Stomach smooth muscle (tissue), 2 donors: ENCODE measurements around the gene GAL3ST2.
"Not testable (repeated sequence)": the region's sequence is repeated elsewhere in the genome, so short reads cannot be mapped to it uniquely, and the experiment has no call there.

Source experiments
- H3K27ac ChIP-seq: one replicate; pipeline ENCODE4 v1.7.0; 2013; ENCODE audit warnings: mild to moderate bottlenecking, low read length, inconsistent platforms
- H3K27me3 ChIP-seq, 2 donors: one replicate each; pipeline ENCODE4 v1.7.0; 2013; ENCODE audit warnings: low read length in 2 of 2; ENCODE audit not compliant: insufficient read depth in 2 of 2, control insufficient read depth in 1 of 2
- H3K36me3 ChIP-seq, 2 donors: one replicate each; pipeline ENCODE4 v1.7.0; 2013; ENCODE audit warnings: low read length in 2 of 2; ENCODE audit not compliant: control insufficient read depth in 2 of 2, insufficient read depth in 2 of 2
- H3K4me1 ChIP-seq: one replicate; pipeline ENCODE4 v1.7.0; 2013; ENCODE audit warnings: low read length; ENCODE audit not compliant: control insufficient read depth, insufficient read depth
- H3K4me3 ChIP-seq, 2 donors: one replicate each; pipeline ENCODE4 v1.7.0; 2013; ENCODE audit warnings: low read length in 2 of 2
- H3K9ac ChIP-seq, 2 donors: one replicate each; pipeline ENCODE4 v1.7.0; 2013; ENCODE audit warnings: low read length in 2 of 2, mild to moderate bottlenecking in 1 of 2
- H3K9me3 ChIP-seq, 2 donors: one replicate each; pipeline ENCODE4 v1.7.0; 2013; ENCODE audit warnings: low read length in 2 of 2; ENCODE audit not compliant: control insufficient read depth in 2 of 2
- donor health status: healthy.
- donor health status: Pancreatic carcinoma.

GAL3ST2 gene

DNA sequence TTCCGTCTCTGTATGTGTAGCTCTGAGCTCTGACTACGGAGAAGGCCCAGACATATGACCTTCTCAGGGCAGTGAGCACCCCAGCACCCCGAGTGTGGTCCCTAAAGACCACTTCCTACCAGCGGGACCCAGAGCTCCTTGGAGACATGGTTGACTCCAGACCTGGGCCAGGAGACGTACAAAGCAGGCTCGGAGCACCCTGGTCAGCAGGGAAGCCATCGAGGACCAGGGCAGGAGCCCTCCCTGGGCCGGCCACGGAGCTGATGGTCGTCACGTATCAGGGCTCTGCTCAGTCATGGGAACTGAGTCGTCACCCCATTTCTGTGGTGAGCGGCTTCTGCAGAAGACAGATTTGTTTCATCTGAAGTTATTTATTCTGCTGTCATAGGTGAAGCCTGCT, 19.6 kb downstream of the GAL3ST2 start:
- Histone ChIP-seq H3K27me3 (no peaks in the 10 kb centered on the region), H3K9me3 (no peaks in the 10 kb centered on the region), H3K4me1 (no peaks in the 10 kb centered on the region), H3K36me3 (no peaks in the 10 kb centered on the region), H3K4me3 (no peak overlapping the region), H3K27ac (no peak overlapping the region), H3K9ac (no peak overlapping the region)

DNA sequence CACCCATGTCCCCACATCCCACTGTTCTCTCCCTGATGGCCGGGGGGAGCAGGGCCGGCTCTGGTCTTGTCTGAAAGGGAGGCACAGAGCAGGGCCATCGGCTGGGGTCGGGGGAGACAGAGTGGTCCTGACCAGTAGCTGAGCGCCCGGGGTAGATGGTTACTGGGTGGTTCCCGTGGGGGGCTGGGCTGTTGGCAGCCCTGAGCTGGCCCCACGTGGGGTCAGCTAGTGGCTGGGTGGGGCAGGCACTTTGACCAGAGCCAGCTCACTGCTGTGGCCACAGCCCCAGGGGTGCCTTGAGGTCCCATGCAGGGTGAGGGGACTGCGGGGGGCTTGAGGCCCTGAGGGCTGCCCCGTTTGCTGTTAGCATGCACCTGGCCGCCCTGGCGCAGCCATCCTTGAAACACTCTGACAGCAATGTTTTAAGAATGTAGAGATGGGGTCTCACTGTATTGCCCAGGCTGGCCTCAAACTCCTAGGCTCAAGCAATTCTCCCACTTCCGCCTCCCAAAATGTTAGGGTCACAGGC, 20.1 kb downstream of the GAL3ST2 start:
- Histone ChIP-seq H3K27ac (no peak overlapping the region), H3K4me1 (no peaks in the 10 kb centered on the region), H3K9ac (no peak overlapping the region), H3K36me3 (no peaks in the 10 kb centered on the region), H3K27me3 (no peaks in the 10 kb centered on the region), H3K9me3 (no peaks in the 10 kb centered on the region), H3K4me3 (no peak overlapping the region)

DNA sequence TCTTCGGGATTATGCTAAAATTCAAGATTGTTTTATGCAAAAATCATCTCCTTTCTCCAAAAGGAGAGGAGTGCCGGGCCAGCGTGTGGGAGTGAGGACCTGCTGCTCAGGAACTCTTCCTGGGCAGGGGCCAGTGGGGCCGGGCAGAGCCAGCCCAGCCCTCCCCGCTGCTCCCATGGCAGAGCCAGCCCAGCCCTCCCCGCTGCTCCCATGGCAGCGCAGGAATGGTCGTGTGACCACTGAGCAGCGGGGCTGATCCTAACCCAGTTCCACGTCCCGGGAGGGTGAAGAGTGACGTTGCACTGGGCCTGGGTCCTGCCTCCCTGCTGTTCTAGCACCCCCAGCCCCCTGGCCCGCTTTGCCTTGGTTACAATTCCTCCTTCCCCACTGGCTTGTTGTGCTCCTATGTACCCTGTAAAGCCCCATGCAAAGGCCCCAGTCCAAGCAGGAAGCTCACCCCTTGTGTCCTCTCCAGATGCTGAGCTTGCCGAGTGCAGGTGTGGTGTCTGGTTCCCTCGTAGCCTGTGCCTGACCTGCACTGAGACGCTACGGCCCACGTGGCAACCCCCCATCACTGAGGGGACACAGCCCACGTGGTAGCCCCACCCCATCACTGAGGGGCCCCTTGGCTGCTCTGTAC, 20.9 kb downstream of the GAL3ST2 start:
- Histone ChIP-seq H3K36me3 (no peaks in the 10 kb centered on the region), H3K9ac (no peak overlapping the region), H3K4me1 (no peaks in the 10 kb centered on the region), H3K27me3 (no peaks in the 10 kb centered on the region), H3K9me3 (no peaks in the 10 kb centered on the region), H3K27ac (no peak overlapping the region), H3K4me3 (no peak overlapping the region)

DNA sequence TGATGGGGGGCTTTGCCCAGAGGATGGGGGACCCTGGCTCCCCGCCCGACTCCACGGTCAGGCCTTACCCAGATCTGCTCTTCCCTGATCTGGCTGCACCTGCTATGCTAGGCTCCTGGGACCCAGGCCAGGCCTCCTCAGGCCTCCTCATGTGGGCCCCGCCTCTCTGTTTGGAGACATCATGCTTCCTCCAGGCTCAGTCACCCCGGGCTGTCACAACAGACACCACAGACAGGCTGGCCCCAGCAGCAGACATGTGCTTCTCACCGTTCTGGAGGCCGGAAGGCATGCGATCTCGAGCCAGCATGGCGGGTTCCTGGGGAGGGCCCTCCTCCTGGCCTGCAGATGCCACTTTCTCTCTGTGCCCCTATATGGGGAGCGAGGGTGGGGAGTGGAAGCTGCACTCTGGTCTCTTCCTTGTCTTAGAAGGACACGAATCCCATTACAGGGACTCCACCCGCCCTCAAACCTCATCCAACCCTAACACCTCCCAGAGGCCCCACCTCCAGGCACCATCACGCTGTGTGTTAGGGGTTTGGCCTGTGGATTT, 21.5 kb downstream of the GAL3ST2 start:
- Histone ChIP-seq H3K4me3 (no peak overlapping the region), H3K36me3 (no peaks in the 10 kb centered on the region), H3K4me1 (peaks cover 2% of the 10 kb centered on the region), H3K27ac (no peak overlapping the region), H3K27me3 (peaks cover 0 to 3% of the 10 kb centered on the region in 2 donors), H3K9me3 (no peaks in the 10 kb centered on the region), H3K9ac (no peak overlapping the region)

DNA sequence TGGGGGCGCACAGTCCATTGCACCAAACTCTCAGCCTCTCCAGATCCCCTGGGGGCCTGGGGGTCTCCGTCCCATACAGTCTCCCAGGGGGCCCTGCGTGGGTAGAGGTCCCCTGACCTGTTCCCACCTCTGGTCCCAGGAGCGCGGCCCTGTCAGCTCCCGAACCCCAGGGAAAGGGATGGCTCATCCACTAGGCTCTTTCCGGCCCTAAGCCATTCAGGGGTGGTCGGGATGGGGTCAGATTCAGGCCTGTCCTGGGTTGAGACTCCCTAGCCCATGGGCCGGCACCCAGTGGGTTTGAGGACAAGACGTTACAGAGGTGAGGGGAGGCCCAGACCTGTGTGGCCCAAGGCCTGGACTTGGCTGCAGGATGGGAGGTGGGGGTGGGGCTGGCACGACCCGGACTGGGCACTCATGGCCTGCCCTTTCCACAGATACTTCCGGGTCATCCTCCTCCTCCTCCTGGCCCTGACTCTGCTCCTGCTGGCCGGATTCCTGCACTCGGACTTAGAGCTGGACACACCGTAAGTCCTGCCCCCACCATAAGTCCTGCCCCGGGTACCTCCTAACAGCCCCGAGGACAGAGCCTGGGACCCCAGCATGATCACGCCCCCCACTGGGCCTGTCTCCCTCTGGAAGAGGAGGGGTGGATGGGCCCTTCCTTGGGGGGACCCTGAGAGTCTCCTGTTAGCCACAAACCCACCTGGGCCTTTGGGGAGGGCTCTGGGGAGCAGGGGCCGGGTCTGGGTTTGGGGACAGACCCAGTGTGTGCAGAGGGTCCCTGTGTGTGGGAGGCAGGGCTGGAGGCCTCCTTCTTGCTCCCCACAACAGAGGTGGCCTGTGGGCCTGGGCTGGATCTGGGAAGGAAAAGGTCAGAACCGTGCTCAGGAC, 22.3 kb downstream of the GAL3ST2 start:
- no peak overlapping the region for H3K27ac ChIP-seq
- peaks cover 8% of the 10 kb centered on the region for H3K4me1 ChIP-seq
- no peaks in the 10 kb centered on the region for H3K9me3 ChIP-seq
- H3K27me3 ChIP-seq, result peaks cover 0 to 10% of the 10 kb centered on the region in 2 donors
- H3K9ac ChIP-seq, result no peak overlapping the region
- no peak overlapping the region for H3K4me3 ChIP-seq
- H3K36me3 ChIP-seq, result no peaks in the 10 kb centered on the region

DNA sequence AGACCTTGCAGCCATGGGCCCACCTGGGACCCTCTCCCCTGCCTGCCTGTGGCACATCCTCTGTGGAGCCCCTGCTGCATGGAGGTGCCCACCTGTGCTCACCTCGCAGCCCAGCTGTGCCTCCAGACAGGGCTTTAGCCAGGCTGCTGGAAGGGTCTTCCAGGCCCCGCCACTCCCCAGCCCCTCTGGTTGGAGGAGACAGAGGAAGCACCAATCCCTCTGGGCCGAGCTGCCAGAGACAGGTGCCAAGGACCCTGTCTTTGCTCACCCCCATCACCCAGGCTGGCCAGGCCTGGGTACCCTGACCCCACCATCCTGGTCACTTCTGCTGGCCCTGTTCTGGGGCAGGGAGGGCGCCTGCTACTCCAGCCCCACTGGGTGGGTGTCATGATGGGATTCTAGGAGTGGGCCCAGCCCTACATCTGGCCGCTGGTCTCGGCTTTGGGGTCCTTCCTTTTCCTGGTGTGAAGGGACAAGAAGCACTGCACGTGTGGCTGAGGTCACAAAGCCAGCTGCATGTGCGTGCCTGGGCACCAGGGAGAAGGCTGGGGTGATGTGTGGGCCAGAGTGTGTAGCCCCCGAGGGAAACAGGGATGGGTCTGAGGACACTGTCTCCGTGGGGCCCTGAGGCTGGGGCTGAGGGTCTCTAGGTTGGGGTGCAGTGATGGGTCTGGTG, 23.0 kb downstream of the GAL3ST2 start:
- no peak overlapping the region for H3K4me3 ChIP-seq
- H3K4me1 ChIP-seq, result peaks cover 15% of the 10 kb centered on the region
- no peaks in the 10 kb centered on the region for H3K9me3 ChIP-seq
- no peaks in the 10 kb centered on the region for H3K36me3 ChIP-seq
- H3K9ac ChIP-seq, result no peak overlapping the region
- H3K27me3 ChIP-seq, result peaks cover 5 to 18% of the 10 kb centered on the region in 2 donors
- H3K27ac ChIP-seq, result no peak overlapping the region

DNA sequence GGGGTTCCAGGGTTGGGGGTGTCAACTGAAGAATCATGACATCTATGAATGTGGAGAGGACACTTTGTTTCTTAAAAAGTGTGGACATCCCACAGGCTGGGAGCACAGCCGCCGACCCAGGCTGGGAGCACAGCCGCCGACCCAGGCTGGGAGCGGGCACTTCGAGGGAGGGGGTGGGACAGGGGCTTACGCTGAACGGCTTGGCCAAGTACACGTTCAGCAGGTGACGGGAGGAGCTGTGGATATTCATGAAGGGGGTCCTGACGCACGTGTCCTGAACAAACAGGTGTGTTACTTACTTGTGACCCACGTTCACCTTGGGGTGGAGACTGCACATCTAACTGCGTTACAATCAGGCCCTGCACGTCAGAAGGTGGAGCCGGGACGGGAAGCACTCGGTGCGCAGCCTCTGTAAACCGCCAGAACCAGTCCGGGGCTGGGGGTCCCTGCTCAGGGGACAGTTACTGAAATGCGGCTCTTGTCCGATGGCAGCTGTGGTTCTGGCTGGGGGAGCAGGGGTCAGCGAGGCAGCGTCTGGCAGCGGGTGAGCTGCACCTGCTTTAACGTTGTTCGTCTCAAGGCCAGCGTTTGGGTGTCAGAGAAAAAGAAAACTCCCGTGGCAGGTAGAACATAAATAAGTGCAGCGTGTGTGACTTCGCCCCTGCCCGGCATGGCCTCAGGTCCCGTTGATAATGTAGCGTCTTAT, 23.7 kb downstream of the GAL3ST2 start:
- H3K4me1 ChIP-seq, result peaks cover 19% of the 10 kb centered on the region
- H3K9ac ChIP-seq, H3K27ac ChIP-seq, H3K36me3 ChIP-seq, H3K4me3 ChIP-seq, H3K9me3 ChIP-seq: not testable (repeated sequence)
- peaks cover 7 to 21% of the 10 kb centered on the region in 2 donors for H3K27me3 ChIP-seq

DNA sequence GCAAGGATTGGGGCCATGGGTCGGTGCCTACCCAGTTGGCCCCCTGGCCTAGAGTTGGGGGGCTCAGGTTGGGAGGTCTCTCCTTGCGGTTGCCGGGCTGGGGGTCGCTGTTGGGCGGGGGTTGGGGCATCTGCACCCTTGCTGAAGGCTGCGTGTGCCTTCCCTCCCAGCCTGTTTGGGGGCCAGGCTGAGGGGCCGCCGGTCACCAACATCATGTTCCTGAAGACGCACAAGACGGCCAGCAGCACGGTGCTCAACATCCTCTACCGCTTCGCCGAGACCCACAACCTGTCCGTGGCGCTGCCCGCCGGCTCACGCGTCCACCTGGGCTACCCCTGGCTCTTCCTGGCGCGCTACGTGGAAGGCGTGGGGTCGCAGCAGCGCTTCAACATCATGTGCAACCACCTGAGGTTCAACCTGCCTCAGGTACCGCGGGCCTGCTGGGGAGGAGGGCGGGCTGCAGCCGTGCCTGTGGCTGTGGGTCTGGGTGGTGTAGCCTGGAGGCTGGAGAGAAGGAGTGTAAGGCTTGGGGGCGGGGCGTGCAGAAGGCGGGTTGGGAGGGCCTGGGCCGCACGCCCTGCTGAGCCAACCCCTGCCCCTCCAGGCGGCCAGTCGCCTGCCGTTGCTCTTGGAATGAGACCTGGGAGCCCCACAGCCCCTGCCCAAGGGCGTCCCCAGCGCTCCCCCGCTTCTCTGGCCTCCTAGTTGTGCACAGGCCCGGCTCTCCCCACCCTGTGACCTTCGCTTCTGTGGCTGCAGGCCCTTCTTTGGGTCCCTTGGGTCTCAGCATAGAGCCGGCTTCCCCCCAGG, 25.2 kb downstream of the GAL3ST2 start:
- Histone ChIP-seq H3K9me3 (no peaks in the 10 kb centered on the region), H3K9ac (no peak overlapping the region), H3K36me3 (no peaks in the 10 kb centered on the region), H3K4me3 (no peak overlapping the region), H3K27ac (no peak overlapping the region), H3K4me1 (peaks cover 19% of the 10 kb centered on the region), H3K27me3 (peaks cover 7 to 21% of the 10 kb centered on the region in 2 donors)

DNA sequence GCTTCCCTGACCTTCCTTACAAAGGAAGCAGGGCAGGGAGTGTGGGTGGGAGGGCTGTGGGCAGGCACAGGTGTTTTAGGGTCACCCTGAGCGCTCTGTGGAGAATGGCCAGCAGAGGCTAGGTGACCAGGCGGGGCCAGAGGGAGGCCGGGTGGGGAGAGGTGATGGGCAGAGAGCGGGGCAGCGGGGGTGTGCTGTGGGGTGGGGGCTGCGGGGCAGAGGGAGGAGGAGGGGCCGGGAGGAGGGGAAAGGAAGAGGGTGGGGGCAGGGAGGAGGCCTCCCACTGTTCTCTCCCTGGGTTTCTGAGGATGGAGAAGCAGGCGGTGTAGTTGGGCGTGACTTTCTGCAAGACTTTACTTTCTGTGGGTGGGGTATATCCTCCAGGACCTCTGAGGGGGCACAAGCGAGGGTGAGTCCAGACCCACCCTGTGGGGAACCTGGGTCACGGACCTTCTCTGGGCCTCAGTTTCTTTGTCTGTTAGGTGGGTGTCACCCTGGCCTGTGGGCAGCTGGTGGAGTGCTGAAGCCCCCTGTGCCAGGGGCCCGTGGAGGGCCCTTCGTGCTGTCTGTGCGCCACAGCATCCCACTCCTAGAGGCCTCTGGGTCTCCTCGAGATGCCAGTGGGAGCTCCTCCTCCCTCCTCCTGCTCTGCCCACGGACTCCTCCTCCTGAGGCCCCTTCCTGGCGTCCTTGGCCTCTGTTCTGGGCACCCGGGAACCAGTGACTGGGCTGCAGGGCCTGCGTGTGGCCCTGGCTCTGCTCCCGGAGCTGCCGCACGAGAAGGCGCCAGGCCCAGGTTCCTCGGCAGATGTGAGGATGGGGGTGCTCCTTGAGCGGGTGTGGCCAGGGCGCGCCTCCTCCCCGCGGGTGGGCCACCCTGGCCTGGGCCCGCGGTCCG, 26.0 kb downstream of the GAL3ST2 start:
- H3K9ac ChIP-seq, result no peak overlapping the region
- no peak overlapping the region for H3K4me3 ChIP-seq
- peaks cover 19% of the 10 kb centered on the region for H3K4me1 ChIP-seq
- H3K9me3 ChIP-seq, result no peaks in the 10 kb centered on the region
- peaks cover 7 to 21% of the 10 kb centered on the region in 2 donors for H3K27me3 ChIP-seq
- no peaks in the 10 kb centered on the region for H3K36me3 ChIP-seq
- no peak overlapping the region for H3K27ac ChIP-seq
